RWPE1 (cell line): ENCODE measurements around the gene CYGB.

Experiments
- CTCF ChIA-PET: fragments of 350-600 bp; sonication (Branson Sonifier 250); formaldehyde crosslinking; extraction: SDS; loops from one replicate; lab custom pipeline; 2021; lab: Yijun Ruan, JAX
- POLR2A ChIA-PET: fragments of 400-600 bp; formaldehyde crosslinking; extraction: SDS; loops from one replicate; lab custom pipeline; 2020; ENCODE audit warnings: antibody characterized with exemption; ENCODE audit not compliant: low non-redundant PET; lab: Yijun Ruan, JAX
- DNase-seq: peaks from one replicate; pipeline ENCODE4 v3.0.0; 2012; ENCODE audit warnings: low spot score
- H3K27ac ChIP-seq: fragments of 450-650 bp; 2 replicates; pipeline ENCODE4 v1.5.1; 2017
- CTCF ChIP-seq: fragments of 450-650 bp; conservative IDR thresholded peaks from 2 replicates; pipeline ENCODE4 v1.5.1; 2017; ENCODE audit warnings: low read depth, mild to moderate bottlenecking

The CYGB gene

GRCh38 chr17:76537578-76538280 lies at the start of gene CYGB:
CYGB (minus strand) TSS chr17:76537709; CDS start chr17:76537542, 167 bp downstream.
- no peak for DNase-seq
- ChIA-PET POLR2A (no interaction called here), CTCF (interaction anchor here (0.5 to 1.0 kb wide), 3 partner anchors 19 to 165 kb away, joined by 3 to 5 read pairs (median 3); no protein-coding TSS in a partner anchor)
- TF ChIP-seq CTCF: no peak
- H3K27ac ChIP-seq: peak within 1 kb of the TSS; percentile 99

- no peak for TF ChIP-seq CTCF
- CTCF ChIA-PET: interaction anchor here (0.7 to 3.7 kb wide), 12 partner anchors 10 to 124 kb away, joined by 3 to 26 read pairs (median 5); partner anchors contain the start of gene MXRA7
- POLR2A ChIA-PET: no interaction called here
- no peak for DNase-seq
- peak overlapping the region; percentile 96 for H3K27ac ChIP-seq
Measured at GRCh38 chr17:76586741-76587487, 49.4 kb upstream of the CYGB start.

- peak within 1 kb of the TSS; percentile 96 for H3K27ac ChIP-seq
- POLR2A ChIA-PET: interaction anchor here (1.0 kb wide), 1 partner anchor 122 kb away, joined by 3 read pairs; no protein-coding TSS in a partner anchor
- CTCF ChIA-PET: interaction anchor here (0.6 to 3.7 kb wide), 14 partner anchors 7 to 96 kb away, joined by 3 to 26 read pairs (median 4); a partner anchor contains a TSS
- peak; percentile 79 for TF ChIP-seq CTCF
- DNase-seq: peak; percentile 55
Measured at GRCh38 chr17:76585649-76586593, 48.4 kb upstream of the CYGB start, which contains the start of gene ST6GALNAC2. ST6GALNAC2 (minus strand) TSS chr17:76585860; CDS start chr17:76585808, 52 bp downstream.

- CTCF ChIA-PET: interaction anchor here (1.2 to 3.7 kb wide), 8 partner anchors 8 to 62 kb away, joined by 3 to 26 read pairs (median 9); no protein-coding TSS in a partner anchor
- H3K27ac ChIP-seq: peak overlapping the region; percentile 96
- peak; percentile 41 for DNase-seq
Measured at GRCh38 chr17:76585033-76585648, 47.6 kb upstream of the CYGB start.

More at GRCh38 chr17:76585033-76585648, 47.6 kb upstream of the CYGB start:
- no peak for TF ChIP-seq CTCF
- POLR2A ChIA-PET: interaction anchor here (1.0 to 1.1 kb wide), 2 partner anchors 14 to 123 kb away, joined by 3 read pairs; no protein-coding TSS in a partner anchor
